ENCODE results near the gene PEX10.

DNA sequence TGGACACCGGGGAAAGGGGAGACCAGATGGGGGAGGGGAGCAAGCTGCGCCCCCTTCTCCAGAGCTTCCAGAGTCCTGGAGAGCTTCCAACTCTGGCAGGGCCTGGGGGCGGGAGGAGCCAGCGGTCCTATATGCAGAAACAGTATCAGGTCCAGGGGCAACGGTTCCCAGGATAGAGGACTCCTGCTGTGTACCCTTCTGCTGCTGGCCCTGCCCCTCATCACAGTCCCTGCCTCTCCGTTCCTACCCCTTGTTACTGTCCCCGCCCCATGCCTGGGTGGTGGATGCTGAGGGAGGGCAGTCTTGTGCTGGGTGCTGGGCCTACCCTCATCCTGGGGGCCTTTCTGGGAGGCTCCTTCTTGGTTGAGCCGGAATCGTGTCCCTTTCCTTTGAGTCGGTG, 19.2 kb upstream of the PEX10 start:
- TF ChIP-seq, protein P1, sequence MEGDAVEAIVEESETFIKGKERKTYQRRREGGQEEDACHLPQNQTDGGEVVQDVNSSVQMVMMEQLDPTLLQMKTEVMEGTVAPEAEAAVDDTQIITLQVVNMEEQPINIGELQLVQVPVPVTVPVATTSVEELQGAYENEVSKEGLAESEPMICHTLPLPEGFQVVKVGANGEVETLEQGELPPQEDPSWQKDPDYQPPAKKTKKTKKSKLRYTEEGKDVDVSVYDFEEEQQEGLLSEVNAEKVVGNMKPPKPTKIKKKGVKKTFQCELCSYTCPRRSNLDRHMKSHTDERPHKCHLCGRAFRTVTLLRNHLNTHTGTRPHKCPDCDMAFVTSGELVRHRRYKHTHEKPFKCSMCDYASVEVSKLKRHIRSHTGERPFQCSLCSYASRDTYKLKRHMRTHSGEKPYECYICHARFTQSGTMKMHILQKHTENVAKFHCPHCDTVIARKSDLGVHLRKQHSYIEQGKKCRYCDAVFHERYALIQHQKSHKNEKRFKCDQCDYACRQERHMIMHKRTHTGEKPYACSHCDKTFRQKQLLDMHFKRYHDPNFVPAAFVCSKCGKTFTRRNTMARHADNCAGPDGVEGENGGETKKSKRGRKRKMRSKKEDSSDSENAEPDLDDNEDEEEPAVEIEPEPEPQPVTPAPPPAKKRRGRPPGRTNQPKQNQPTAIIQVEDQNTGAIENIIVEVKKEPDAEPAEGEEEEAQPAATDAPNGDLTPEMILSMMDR (IDR thresholded peaks at IDR 0.05): no peak
- TF ChIP-seq POLR2AphosphoS5 (IDR thresholded peaks at IDR 0.05) (no peak), POLR2A (IDR thresholded peaks at IDR 0.05) (no peak)
